Measurements from ENCODE around the gene ANAPC2. TPM values are rescaled to one million over a fixed set of nuclear protein-coding genes. Genes with fewer than 3 reads are reported as not detected.

Gene ANAPC2
- total RNA-seq, 1 donor, result 22.9 TPM

GRCh38 chr9:137174722-137175293 is 13.6 kb downstream of the ANAPC2 start:
- DNase-seq (ENCODE audit: low read depth), result no peak
- H3K4me3 ChIP-seq (ENCODE audit: low read depth, low read length), result no peak overlapping the region
- TF ChIP-seq, protein P1, sequence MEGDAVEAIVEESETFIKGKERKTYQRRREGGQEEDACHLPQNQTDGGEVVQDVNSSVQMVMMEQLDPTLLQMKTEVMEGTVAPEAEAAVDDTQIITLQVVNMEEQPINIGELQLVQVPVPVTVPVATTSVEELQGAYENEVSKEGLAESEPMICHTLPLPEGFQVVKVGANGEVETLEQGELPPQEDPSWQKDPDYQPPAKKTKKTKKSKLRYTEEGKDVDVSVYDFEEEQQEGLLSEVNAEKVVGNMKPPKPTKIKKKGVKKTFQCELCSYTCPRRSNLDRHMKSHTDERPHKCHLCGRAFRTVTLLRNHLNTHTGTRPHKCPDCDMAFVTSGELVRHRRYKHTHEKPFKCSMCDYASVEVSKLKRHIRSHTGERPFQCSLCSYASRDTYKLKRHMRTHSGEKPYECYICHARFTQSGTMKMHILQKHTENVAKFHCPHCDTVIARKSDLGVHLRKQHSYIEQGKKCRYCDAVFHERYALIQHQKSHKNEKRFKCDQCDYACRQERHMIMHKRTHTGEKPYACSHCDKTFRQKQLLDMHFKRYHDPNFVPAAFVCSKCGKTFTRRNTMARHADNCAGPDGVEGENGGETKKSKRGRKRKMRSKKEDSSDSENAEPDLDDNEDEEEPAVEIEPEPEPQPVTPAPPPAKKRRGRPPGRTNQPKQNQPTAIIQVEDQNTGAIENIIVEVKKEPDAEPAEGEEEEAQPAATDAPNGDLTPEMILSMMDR (IDR thresholded peaks at IDR 0.05; ENCODE audit: insufficient read depth, low read depth, low read length), result no peak

DNA sequence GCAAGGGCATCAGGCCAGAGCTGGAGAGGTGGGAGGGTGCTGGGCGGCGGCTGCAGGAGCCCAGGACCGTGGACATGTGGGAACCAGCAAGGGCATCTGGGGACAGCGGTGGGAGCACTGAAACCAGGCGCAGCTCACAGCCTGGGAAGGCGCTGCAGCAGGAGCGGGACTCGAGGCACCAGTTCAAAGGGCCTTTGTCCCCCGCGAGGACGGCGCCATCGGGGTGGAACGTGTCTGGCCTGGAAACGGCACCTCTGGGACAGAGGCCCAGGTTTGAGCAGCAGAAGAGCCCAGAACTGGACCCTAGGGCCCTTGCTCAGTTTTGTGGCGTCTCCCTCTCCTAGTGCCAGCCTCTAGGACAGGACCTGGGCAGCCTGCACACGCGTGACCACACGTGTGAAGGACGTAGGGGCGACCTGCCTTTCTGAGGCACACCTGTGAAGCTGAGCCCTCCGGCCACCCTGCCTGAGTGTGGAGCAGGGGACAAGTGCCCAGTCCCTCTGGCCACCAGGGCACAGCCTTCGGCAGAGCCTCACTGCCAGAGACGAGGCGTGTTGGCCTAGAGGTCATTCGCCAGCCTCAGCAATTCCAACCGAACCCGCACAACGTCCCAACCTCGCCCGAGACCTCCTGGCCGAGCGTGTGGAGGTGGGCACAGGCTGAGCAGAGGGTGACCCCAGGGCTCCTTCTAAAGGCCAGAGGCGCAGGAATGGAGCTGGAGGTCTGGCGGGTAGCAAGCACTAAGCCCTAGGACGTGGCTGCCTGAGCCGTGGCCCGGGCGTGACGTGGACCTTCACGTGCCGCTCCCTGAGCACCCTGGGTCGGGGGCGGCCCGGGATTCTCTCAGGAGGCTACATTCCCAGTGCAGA is 14.3 kb downstream of the ANAPC2 start:
- H3K4me3 ChIP-seq (ENCODE audit: low read depth, low read length), result no peak overlapping the region
- no peak for DNase-seq (ENCODE audit: low read depth)
- TF ChIP-seq, protein P1 (IDR thresholded peaks at IDR 0.05; ENCODE audit: insufficient read depth, low read depth, low read length), result no peak

GRCh38 chr9:137172901-137173795 is 15.2 kb downstream of the ANAPC2 start:
- H3K4me3 ChIP-seq (ENCODE audit: low read depth, low read length), result no peak overlapping the region
- no peak for DNase-seq (ENCODE audit: low read depth)
- TF ChIP-seq, protein P1 (IDR thresholded peaks at IDR 0.05; ENCODE audit: insufficient read depth, low read depth, low read length), result no peak

GRCh38 chr9:137171149-137171900 is 17.0 kb downstream of the ANAPC2 start:
- DNase-seq (ENCODE audit: low read depth), result no peak
- TF ChIP-seq, protein P1 (IDR thresholded peaks at IDR 0.05; ENCODE audit: insufficient read depth, low read depth, low read length), result no peak
- no peak overlapping the region for H3K4me3 ChIP-seq (ENCODE audit: low read depth, low read length)

- DNase-seq (ENCODE audit: low read depth), result no peak
- TF ChIP-seq, protein P1 (IDR thresholded peaks at IDR 0.05; ENCODE audit: insufficient read depth, low read depth, low read length), result no peak
- H3K4me3 ChIP-seq (ENCODE audit: low read depth, low read length), result no peak overlapping the region
Observed at GRCh38 chr9:137170486-137171148, 17.7 kb downstream of the ANAPC2 start.

Measured in fibroblast of villous mesenchyme (primary cell).